Measurements from ENCODE around the gene TFPT. TPM values are rescaled to one million over a fixed set of nuclear protein-coding genes. Genes with fewer than 3 reads are reported as not detected.

The TFPT gene
- total RNA-seq, 3 donors from 2014 or later, result 9.8 to 18.2 (median 15.3) TPM

GRCh38 chr19:54062643-54063042, 52.8 kb downstream of the TFPT start:
- ATAC-seq, result peak; percentile 27
- no peaks in the 10 kb centered on the region for H3K9me3 ChIP-seq
- H3K36me3 ChIP-seq (ENCODE audit: low read depth), result no peaks in the 10 kb centered on the region
- no peaks in the 10 kb centered on the region for H3K4me1 ChIP-seq (ENCODE audit: low read depth)
- peak in 1 of 3 donors; percentile 57 for DNase-seq
- no peak for TF ChIP-seq CTCF (IDR thresholded peaks at IDR 0.05)
- no peak overlapping the region for H3K4me3 ChIP-seq
- intact Hi-C loops (cut with DNase I, micrococcal nuclease), result no loop called here

Other genes starting within 250 kb of the TFPT start
- gene MYADM, start 247.8 kb downstream of the TFPT start, total RNA-seq, result 100 to 1,000 TPM in 1 of 3 donors, 10 to 100 TPM in 2; 47.0 to 193 (median 67.7) TPM
- under 1 TPM in 2 of 3 donors, not detected in 1; 0.09 to 0.35 TPM for gene PRKCG, start 233.5 kb downstream of the TFPT start, total RNA-seq
- under 1 TPM in 1 of 3 donors, not detected in 2; 0.54 TPM for gene CACNG7, start 206.4 kb downstream of the TFPT start, total RNA-seq
- under 1 TPM in 2 of 3 donors, not detected in 1; 0.07 to 0.09 TPM for gene CACNG8, start 152.7 kb downstream of the TFPT start, total RNA-seq
- gene CACNG6, start 124.0 kb downstream of the TFPT start, total RNA-seq, result not detected
- not detected for gene VSTM1, start 51.8 kb downstream of the TFPT start, total RNA-seq
- not detected for gene TARM1, start 34.3 kb downstream of the TFPT start, total RNA-seq
- gene OSCAR, start 14.9 kb downstream of the TFPT start, total RNA-seq, result 1 to 10 TPM in 2 of 3 donors, under 1 TPM in 1; 0.35 to 1.8 (median 1.4) TPM
- gene NDUFA3, start 12.8 kb downstream of the TFPT start, total RNA-seq, result 100 to 1,000 TPM in 2 of 3 donors, 10 to 100 TPM in 1; 93.4 to 155 (median 139) TPM
- 10 to 100 TPM; 34.3 to 54.6 (median 39.9) TPM for gene PRPF31, start 97 bp upstream of the TFPT start, total RNA-seq
- gene CNOT3, start 22.1 kb upstream of the TFPT start, total RNA-seq, result 10 to 100 TPM; 42.4 to 47.9 (median 43.7) TPM
- 10 to 100 TPM in 1 of 3 donors, 1 to 10 TPM in 2; 7.5 to 10.8 (median 8.0) TPM for gene LENG1, start 44.1 kb upstream of the TFPT start, total RNA-seq
- 100 to 1,000 TPM; 107 to 276 (median 178) TPM for gene TMC4, start 57.5 kb upstream of the TFPT start, total RNA-seq
- 100 to 1,000 TPM in 2 of 3 donors, 10 to 100 TPM in 1; 79.9 to 176 (median 113) TPM for gene MBOAT7, start 73.9 kb upstream of the TFPT start, total RNA-seq
- gene TSEN34, start 75.7 kb upstream of the TFPT start, total RNA-seq, result 10 to 100 TPM; 35.0 to 40.3 (median 35.2) TPM
- gene RPS9, start 85.2 kb upstream of the TFPT start, total RNA-seq, result 1,000 to 10,000 TPM in 2 of 3 donors, 100 to 1,000 TPM in 1; 873 to 1,110 (median 1,027) TPM
- 1 to 10 TPM in 2 of 3 donors, under 1 TPM in 1; 0.67 to 7.7 (median 4.3) TPM for gene LILRB3, start 107.3 kb upstream of the TFPT start, total RNA-seq
- 1 to 10 TPM in 2 of 3 donors, not detected in 1; 2.4 to 3.5 TPM for gene LILRA6, start 127.1 kb upstream of the TFPT start, total RNA-seq
- 10 to 100 TPM in 2 of 3 donors, 1 to 10 TPM in 1; 5.4 to 17.5 (median 12.2) TPM for gene LILRB5, start 141.6 kb upstream of the TFPT start, total RNA-seq
- gene LILRB2, start 165.5 kb upstream of the TFPT start, total RNA-seq, result 1 to 10 TPM; 1.2 to 9.6 (median 4.7) TPM
- gene LILRA5, start 197.5 kb upstream of the TFPT start, total RNA-seq, result 1 to 10 TPM in 2 of 3 donors, under 1 TPM in 1; 0.72 to 4.7 (median 1.8) TPM
- not detected for gene LILRA4, start 223.5 kb upstream of the TFPT start, total RNA-seq
- 10 to 100 TPM in 2 of 3 donors, 1 to 10 TPM in 1; 5.4 to 26.7 (median 17.1) TPM for gene LAIR1, start 249.3 kb upstream of the TFPT start, total RNA-seq